Kidney epithelial cell (primary cell): ENCODE results near the gene CTSL. TPM values are rescaled to one million over a fixed set of nuclear protein-coding genes. Genes with fewer than 3 reads are reported as not detected.

Experiments used
- DNase-seq: peaks from one replicate; pipeline ENCODE4 v3.0.0-alpha.2; 2010; ENCODE audit warnings: low read depth
- H3K27me3 ChIP-seq: 2 replicates; pipeline ENCODE4 v1.6.0; 2011; ENCODE audit warnings: low read length; ENCODE audit not compliant: control insufficient read depth, insufficient read depth
- H3K36me3 ChIP-seq: 2 replicates; pipeline ENCODE4 v1.5.1; 2011; ENCODE audit warnings: low read length; ENCODE audit not compliant: control insufficient read depth, insufficient read depth
- H3K4me3 ChIP-seq: 2 replicates; pipeline ENCODE4 v1.5.1; 2011; ENCODE audit warnings: low read depth, mild to moderate bottlenecking, control low read depth, low read length
- CTCF ChIP-seq: IDR thresholded peaks from 2 replicates; pipeline ENCODE4 v1.5.1; 2011; ENCODE audit warnings: mild to moderate bottlenecking, moderate library complexity, low read length, control low read depth, inconsistent platforms; ENCODE audit not compliant: insufficient read depth, poor library complexity, severe bottlenecking
- total RNA-seq: library from RNA; depleted of rRNA; stranded (reverse); fragments of >200 nt; gene quantifications from 2 replicates; pipeline ENCODE4 v1.2.3, GENCODE V29; 2015

Gene CTSL
- total RNA-seq, 1 donor from 2014 or later: 117 TPM

GRCh38 chr9:87708546-87708945, 17.4 kb upstream of the CTSL start:
- H3K36me3 ChIP-seq: peaks cover 5% of the 10 kb centered on the region
- H3K4me3 ChIP-seq: no peak overlapping the region
- no peaks in the 10 kb centered on the region for H3K27me3 ChIP-seq
- DNase-seq: no peak
- TF ChIP-seq CTCF: no peak

- H3K4me3 ChIP-seq: no peak overlapping the region
- TF ChIP-seq CTCF: no peak
- H3K36me3 ChIP-seq: peaks cover 5% of the 10 kb centered on the region
- H3K27me3 ChIP-seq: no peaks in the 10 kb centered on the region
- DNase-seq: no peak
Measured at GRCh38 chr9:87708986-87709728, 16.8 kb upstream of the CTSL start.

DNA sequence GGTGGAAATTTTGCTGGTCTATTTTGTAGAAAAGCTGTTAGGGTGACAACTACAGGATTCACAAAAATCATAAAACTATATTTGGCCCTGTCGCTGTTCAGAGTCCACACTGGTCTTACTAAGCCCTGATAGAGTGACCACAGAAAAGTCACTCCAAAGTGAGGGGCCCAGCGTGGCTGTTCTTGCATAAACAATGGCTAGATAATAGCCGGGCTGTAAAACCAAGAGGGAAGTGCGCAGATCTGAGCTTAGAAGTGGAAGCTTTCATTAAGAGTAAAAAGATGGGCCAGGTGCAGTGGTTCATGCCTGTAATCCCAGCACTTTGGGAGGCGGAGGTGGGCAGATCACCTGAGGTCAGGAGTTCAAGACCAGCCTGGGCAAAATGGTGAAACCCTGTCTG, 15.5 kb upstream of the CTSL start:
- H3K27me3 ChIP-seq: no peaks in the 10 kb centered on the region
- H3K36me3 ChIP-seq: peaks cover 5% of the 10 kb centered on the region
- no peak for TF ChIP-seq CTCF
- H3K4me3 ChIP-seq: no peak overlapping the region
- DNase-seq: no peak

GRCh38 chr9:87711857-87712800, 13.8 kb upstream of the CTSL start:
- TF ChIP-seq CTCF: no peak
- Histone ChIP-seq H3K27me3 (no peaks in the 10 kb centered on the region), H3K4me3 (no peak overlapping the region), H3K36me3 (no peaks in the 10 kb centered on the region)
- peak; percentile 71 for DNase-seq

- Histone ChIP-seq H3K36me3 (no peaks in the 10 kb centered on the region), H3K27me3 (no peaks in the 10 kb centered on the region), H3K4me3 (no peak overlapping the region)
- no peak for DNase-seq
- no peak for TF ChIP-seq CTCF
Measured at GRCh38 chr9:87712801-87713277, 13.1 kb upstream of the CTSL start.
